Thymus (tissue), 14 donors: Measurements from ENCODE around the gene TCL1A. TPM values are rescaled to one million over a fixed set of nuclear protein-coding genes. Genes with fewer than 3 reads are reported as not detected.
"Not testable (repeated sequence)": the region's sequence is repeated elsewhere in the genome, so short reads cannot be mapped to it uniquely, and the experiment has no call there.

Experiments used
- DNase-seq, 9 donors: peaks; one replicate each; pipeline ENCODE4 v3.0.0-alpha.2; 2013; ENCODE audit warnings: low spot score in 9 of 9, low read depth in 6 of 9, missing footprints in 1 of 9
- H3K27ac ChIP-seq, 2 donors: one replicate each; pipeline ENCODE4 v1.5.1; 2013; ENCODE audit warnings: control low read depth in 1 of 2, low read depth in 1 of 2, low read length in 1 of 2, mild to moderate bottlenecking in 1 of 2, moderate library complexity in 1 of 2
- H3K27me3 ChIP-seq, 2 donors: one replicate each; pipeline ENCODE4 v1.5.1; 2013; ENCODE audit warnings: low read length in 1 of 2; ENCODE audit not compliant: control insufficient read depth in 2 of 2, insufficient read depth in 1 of 2
- H3K36me3 ChIP-seq, 2 donors: one replicate each; pipeline ENCODE4 v1.5.1; 2013; ENCODE audit warnings: low read length in 1 of 2, mild to moderate bottlenecking in 1 of 2, moderate library complexity in 1 of 2; ENCODE audit not compliant: control insufficient read depth in 2 of 2, insufficient read depth in 2 of 2
- H3K4me1 ChIP-seq, 2 donors: one replicate each; pipeline ENCODE4 v1.5.1; 2013; ENCODE audit warnings: low read length in 2 of 2; ENCODE audit not compliant: control insufficient read depth in 2 of 2, insufficient read depth in 2 of 2
- H3K4me3 ChIP-seq, 2 donors: one replicate each; pipeline ENCODE4 v1.5.1; 2013; ENCODE audit warnings: low read length in 2 of 2, control low read depth in 1 of 2, mild to moderate bottlenecking in 1 of 2
- H3K9me3 ChIP-seq, 2 donors: one replicate each; pipeline ENCODE4 v1.5.1; 2013; ENCODE audit warnings: low read length in 1 of 2, mild to moderate bottlenecking in 1 of 2; ENCODE audit not compliant: control insufficient read depth in 2 of 2, insufficient read depth in 1 of 2
- WGBS: extraction: QIAGEN DNeasy Blood & Tissue Kit; methylation state at CpG from one replicate; pipeline ENCODE4 v1.1.7; 2013; 5-methylcytosine and 5-hydroxymethylcytosine counted together
- long read RNA-seq, 10 donors: transcript quantifications; one replicate each; lab custom pipeline, GENCODE V29; 2026
- polyA plus RNA-seq: library from polyadenylated mRNA; stranded (reverse); fragments of 200-250 nt; gene quantifications from one replicate; pipeline ENCODE4 v1.2.3, GENCODE V29; 2013
- total RNA-seq: library from RNA; stranded (reverse); fragments of 120-200 nt; gene quantifications from one replicate; pipeline ENCODE4 v1.2.4, GENCODE V29; 2013
- donor health status: healthy.

TCL1A gene, protein sequence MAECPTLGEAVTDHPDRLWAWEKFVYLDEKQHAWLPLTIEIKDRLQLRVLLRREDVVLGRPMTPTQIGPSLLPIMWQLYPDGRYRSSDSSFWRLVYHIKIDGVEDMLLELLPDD
- total RNA-seq (6.4 TPM), polyA plus RNA-seq (9.5 TPM)
- long read RNA-seq, donor 1: 0 reads
- long read RNA-seq, donor 2: 0 reads
- long read RNA-seq, donor 3, partial matches to known transcripts: 0 of 9 reads
- long read RNA-seq, donor 3, other reads (novel, unspliced or antisense): 0 of 9 reads
- long read RNA-seq, donor 4: 0 reads
- long read RNA-seq, donor 5, partial matches to known transcripts: 0 of 6 reads
- long read RNA-seq, donor 5, other reads (novel, unspliced or antisense): 0 of 6 reads
- long read RNA-seq, donor 6, partial matches to known transcripts: 0 of 1 reads
- long read RNA-seq, donor 6, other reads (novel, unspliced or antisense): 0 of 1 reads
- long read RNA-seq, donor 7, partial matches to known transcripts: 0 of 1 reads
- long read RNA-seq, donor 7, other reads (novel, unspliced or antisense): 0 of 1 reads
- long read RNA-seq, donor 8, partial matches to known transcripts: 0 of 2 reads
- long read RNA-seq, donor 8, other reads (novel, unspliced or antisense): 0 of 2 reads
- long read RNA-seq, donor 9, partial matches to known transcripts: 0 of 2 reads
- long read RNA-seq, donor 9, other reads (novel, unspliced or antisense): 0 of 2 reads
- long read RNA-seq, donor 10, partial matches to known transcripts: 0 of 4 reads
- long read RNA-seq, donor 10, other reads (novel, unspliced or antisense): 0 of 4 reads

DNA sequence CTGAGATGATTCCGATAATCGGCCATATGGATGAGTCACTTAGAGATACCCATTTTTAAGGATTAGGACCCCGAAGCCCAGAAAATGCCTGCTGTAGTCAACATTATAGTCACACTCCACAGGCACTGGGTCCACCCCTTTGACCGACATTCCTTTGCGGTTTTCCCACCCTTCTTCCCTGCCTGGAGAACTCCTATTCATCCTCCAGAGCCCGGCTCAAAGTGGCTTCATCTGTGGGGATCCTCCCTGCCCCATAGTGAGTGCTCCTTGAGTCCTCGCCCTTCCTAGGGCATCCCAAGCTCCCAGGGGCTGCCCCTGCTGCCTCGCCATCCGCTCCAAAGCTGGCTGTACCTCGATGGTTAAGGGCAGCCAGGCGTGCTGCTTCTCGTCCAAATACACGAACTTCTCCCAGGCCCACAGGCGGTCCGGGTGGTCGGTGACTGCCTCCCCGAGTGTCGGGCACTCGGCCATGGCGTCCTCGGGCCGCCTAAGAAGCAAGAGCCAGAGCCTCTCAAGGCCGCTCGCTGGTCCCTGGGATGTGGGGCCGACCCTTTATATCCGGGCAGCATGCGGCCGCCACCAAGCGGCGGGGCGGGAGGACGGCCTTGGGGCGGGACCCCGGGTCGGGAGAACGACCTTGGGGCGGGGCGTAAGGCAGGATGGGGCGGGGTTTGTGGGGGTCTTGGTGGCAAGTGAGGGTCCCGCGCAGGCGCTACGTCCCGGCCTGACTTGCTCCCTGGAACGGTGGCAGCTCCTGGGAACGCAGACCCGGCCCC lies at the start of gene TCL1A:
Gene TCL1A (minus strand): TSS at position 530 of the 776 bp plus-strand sequence. CDS start 59 bp downstream, at position 471.
- Histone ChIP-seq H3K27ac (no peak within 1 kb of the TSS), H3K36me3 (no peaks in the 10 kb centered on the region), H3K9me3 (no peaks in the 10 kb centered on the region), H3K4me1 (no peaks in the 10 kb centered on the region), H3K4me3 (no peak within 1 kb of the TSS), H3K27me3 (peaks cover 11 to 31% of the 10 kb centered on the region in 2 donors)
- DNase-seq: no peak
- 46% methylated on average over 47 of the region's 47 CpGs for WGBS

DNA sequence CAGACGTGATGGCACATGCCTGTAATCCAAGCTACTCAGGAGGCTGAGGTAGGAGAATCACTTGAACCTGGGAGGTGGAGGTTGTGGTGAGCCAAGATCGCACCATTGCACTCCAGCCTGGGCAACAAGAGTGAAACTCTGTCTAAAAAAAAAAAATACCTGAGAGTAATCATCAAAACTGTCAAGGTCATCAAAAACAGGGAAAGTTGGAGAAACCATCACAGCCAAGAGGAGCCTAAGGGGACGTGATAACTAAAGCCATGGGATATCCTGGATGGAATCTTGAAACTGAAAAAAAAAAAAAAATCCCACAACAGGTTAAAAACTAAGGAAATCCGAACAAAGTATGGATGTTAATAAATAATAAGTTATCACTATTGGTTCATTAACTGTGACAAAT lies 49.1 kb upstream of the TCL1A start:
- not testable (repeated sequence) for H3K4me3 ChIP-seq, H3K9me3 ChIP-seq, H3K27me3 ChIP-seq, H3K4me1 ChIP-seq, H3K27ac ChIP-seq, H3K36me3 ChIP-seq, DNase-seq
- 89% methylated on average over 4 of the region's 4 CpGs for WGBS

DNA sequence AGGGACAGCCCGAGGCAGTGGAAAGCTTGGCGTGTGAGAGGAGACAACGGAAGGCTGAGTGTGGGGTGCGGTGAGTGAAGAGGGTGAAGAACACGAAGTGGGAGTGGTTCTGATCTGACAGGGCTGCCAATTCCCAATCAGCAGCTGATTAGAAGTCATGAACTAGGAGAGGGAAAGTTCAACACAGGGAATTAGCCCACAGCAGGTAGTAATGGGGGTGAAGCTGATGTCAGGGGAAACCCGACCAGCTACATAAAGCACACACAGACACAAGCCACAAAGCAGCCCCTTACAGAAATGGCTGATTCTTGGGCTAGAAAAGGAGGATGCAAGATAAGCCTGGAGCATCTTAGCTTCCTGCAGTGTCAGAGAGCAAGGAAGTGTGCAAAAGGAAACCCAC lies 47.5 kb upstream of the TCL1A start:
- no peaks in the 10 kb centered on the region for H3K4me1 ChIP-seq
- WGBS: 64% methylated on average over 6 of the region's 6 CpGs
- H3K4me3 ChIP-seq: no peak overlapping the region
- no peaks in the 10 kb centered on the region for H3K27me3 ChIP-seq
- no peaks in the 10 kb centered on the region for H3K36me3 ChIP-seq
- no peak for DNase-seq
- H3K9me3 ChIP-seq: no peaks in the 10 kb centered on the region
- H3K27ac ChIP-seq: no peak overlapping the region

DNA sequence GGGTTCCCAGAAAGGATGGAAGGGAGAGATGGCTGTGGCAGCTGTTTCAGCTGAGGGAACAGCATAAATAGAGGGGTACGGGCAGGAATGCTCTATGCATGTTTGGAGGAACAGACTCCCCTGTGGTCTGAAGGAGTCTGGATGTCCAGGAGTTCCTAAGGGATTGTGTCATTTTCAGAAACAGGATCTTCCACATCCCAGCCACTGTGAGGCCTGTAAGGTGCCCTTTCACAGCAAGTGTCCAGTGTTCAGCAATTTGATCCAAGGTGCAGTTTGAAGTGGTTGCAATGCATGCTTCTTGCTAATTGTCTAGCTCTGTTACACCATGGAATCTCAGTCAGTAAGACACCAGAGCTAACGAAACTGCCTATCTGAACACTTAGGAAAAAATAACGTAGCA lies 46.7 kb upstream of the TCL1A start:
- Histone ChIP-seq H3K36me3 (no peaks in the 10 kb centered on the region), H3K27me3 (no peaks in the 10 kb centered on the region), H3K4me3 (no peak overlapping the region), H3K9me3 (no peaks in the 10 kb centered on the region), H3K27ac (no peak overlapping the region), H3K4me1 (no peaks in the 10 kb centered on the region)
- no peak for DNase-seq
- WGBS: 85% methylated on average over 3 of the region's 3 CpGs

DNA sequence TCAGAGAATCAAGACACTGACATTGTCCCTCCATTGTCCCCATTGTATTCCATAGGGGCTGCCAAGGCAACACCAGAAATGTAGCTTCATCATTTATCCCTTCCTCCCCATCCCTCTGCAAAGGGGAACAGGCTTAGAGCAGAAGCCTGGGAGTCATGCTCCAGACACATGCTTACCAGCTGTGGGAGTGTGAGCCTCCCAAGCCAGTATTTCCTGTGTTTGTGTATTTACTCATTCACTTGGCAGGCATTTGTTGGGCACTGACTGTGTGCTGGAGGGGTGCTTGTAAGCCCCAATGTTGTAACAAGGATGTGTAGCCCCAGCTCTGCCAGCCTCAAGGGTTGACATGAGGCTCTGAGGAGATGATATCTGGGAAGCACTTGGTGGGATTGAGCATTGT lies 46.0 kb upstream of the TCL1A start:
- H3K4me3 ChIP-seq: no peak overlapping the region
- no peaks in the 10 kb centered on the region for H3K9me3 ChIP-seq
- H3K4me1 ChIP-seq: no peaks in the 10 kb centered on the region
- DNase-seq: no peak
- H3K27ac ChIP-seq: no peak overlapping the region
- H3K36me3 ChIP-seq: no peaks in the 10 kb centered on the region
- H3K27me3 ChIP-seq: no peaks in the 10 kb centered on the region

DNA sequence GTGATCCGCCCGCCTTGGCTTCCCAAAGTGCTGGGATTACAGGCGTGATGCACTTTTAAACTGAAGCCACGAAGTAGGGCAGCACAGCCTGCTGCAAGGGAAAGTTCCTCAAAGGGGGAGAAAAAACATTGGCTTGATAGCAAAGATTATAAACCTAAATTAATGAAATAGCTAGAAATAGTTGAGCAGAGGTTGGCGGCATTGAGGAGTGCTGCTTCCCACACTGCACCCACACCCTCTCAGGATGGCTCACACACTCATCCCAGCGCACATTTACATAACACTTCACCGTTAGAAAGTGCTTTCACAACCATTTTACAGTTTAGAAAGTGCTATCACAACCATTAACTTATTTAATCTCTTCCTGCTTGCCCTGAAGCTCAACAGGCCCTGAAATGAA lies 44.4 kb upstream of the TCL1A start:
- H3K4me3 ChIP-seq: no peak overlapping the region
- no peaks in the 10 kb centered on the region for H3K27me3 ChIP-seq
- WGBS: 81% methylated on average over 7 of the region's 7 CpGs
- H3K4me1 ChIP-seq: no peaks in the 10 kb centered on the region
- DNase-seq: no peak
- H3K27ac ChIP-seq: no peak overlapping the region
- H3K9me3 ChIP-seq: no peaks in the 10 kb centered on the region
- no peaks in the 10 kb centered on the region for H3K36me3 ChIP-seq

DNA sequence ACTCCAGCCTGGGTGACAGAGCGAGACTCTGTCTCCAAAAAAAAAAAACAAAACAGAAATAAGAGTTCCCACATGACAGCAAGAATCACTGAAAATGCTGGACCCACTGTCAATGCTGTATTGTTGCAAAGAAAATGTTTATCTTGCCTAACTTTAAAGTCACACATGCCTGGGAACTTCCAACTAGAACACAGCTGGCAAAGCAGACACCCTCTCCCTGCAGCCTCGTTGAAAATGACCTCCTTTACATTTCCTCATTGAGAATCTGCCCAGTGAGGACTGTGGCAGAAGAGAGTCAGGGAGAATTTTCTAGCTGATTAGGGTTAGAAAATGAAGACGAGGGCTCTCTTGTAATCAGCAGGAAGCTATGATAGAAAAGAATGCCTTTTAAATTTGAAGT lies 42.8 kb upstream of the TCL1A start:
- H3K36me3 ChIP-seq: no peaks in the 10 kb centered on the region
- whole genome bisulfite sequencing: 66% methylated on average over 3 of the region's 3 CpGs

DNA sequence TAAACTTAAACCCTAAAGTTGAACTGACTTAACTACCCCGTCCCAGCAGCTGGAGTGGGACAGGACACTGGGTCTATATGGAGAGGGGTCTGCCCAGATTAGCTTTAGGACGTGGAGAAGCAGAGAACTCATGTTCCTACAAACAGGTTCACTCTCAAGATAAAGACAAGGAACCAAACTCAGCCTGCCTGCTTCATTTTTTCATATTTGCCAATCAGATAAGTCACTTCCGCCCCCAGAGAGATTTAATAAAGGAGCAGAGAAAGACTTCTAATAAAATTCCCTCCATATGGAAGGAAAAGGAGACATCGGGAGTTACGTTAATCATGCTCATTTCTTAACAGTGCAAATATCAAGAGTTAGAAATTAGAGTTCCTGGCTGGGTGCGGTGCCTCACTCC lies 42.2 kb upstream of the TCL1A start:
- 83% methylated on average over 6 of the region's 6 CpGs for WGBS
- no peak overlapping the region for H3K27ac ChIP-seq
- no peak overlapping the region for H3K4me3 ChIP-seq
- no peaks in the 10 kb centered on the region for H3K9me3 ChIP-seq
- DNase-seq: no peak
- H3K36me3 ChIP-seq: no peaks in the 10 kb centered on the region
- no peaks in the 10 kb centered on the region for H3K4me1 ChIP-seq
- no peaks in the 10 kb centered on the region for H3K27me3 ChIP-seq

More for the DNA sequence above, 42.8 kb upstream of the TCL1A start:
- no peak for DNase-seq
- Histone ChIP-seq H3K9me3 (no peaks in the 10 kb centered on the region), H3K27ac (no peak overlapping the region), H3K4me1 (no peaks in the 10 kb centered on the region), H3K4me3 (no peak overlapping the region), H3K27me3 (no peaks in the 10 kb centered on the region)

DNA sequence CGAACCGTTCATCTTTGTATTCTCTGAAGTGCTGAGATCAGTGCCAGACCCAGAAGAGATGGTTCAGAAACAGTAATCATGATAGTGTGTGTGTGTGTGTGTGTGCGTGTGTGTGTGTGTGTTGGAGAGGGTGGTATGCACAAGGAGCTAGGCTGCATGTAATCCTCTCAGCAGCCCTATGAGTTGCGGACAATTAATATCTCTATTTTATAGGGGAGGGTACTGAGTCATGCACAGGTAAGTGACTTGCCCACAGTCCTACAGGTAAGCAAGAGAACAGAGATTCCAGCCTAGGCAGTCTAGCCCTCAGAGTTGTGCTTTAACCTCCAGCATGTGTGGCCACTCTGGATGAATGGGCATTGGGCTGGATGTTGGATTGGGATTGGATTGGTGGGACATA lies 27.9 kb upstream of the TCL1A start:
- 94% methylated on average over 4 of the region's 4 CpGs for WGBS
- H3K36me3 ChIP-seq: no peaks in the 10 kb centered on the region
- DNase-seq: no peak

More for the DNA sequence above, 27.9 kb upstream of the TCL1A start:
- Histone ChIP-seq H3K4me3 (no peak overlapping the region), H3K27ac (no peak overlapping the region), H3K9me3 (no peaks in the 10 kb centered on the region), H3K4me1 (no peaks in the 10 kb centered on the region), H3K27me3 (peaks cover 0 to 3% of the 10 kb centered on the region in 2 donors)
